Osteoblast (primary cell): ENCODE measurements around the gene SSU72. TPM values are rescaled to one million over a fixed set of nuclear protein-coding genes. Genes with fewer than 3 reads are reported as not detected.

Experiments used
- DNase-seq: peaks from one replicate; pipeline ENCODE4 v3.0.0; 2011; ENCODE audit warnings: low spot score, mixed read lengths; ENCODE audit not compliant: insufficient read length; ENCODE audit errors: missing footprints
- H2AFZ ChIP-seq: 2 replicates; pipeline ENCODE4 v1.6.0; 2011; ENCODE audit warnings: mild to moderate bottlenecking, low read length
- H3K27ac ChIP-seq: 2 replicates; pipeline ENCODE4 v1.5.1; 2011; ENCODE audit warnings: mild to moderate bottlenecking, low read depth, low read length, moderate library complexity
- H3K27me3 ChIP-seq: 2 replicates; pipeline ENCODE4 v1.6.0; 2012; ENCODE audit warnings: mild to moderate bottlenecking, control low read depth, inconsistent platforms, low read length, moderate library complexity; ENCODE audit not compliant: insufficient read depth
- H3K36me3 ChIP-seq: 2 replicates; pipeline ENCODE4 v1.5.1; 2011; ENCODE audit warnings: mild to moderate bottlenecking, low read length, control low read depth, moderate library complexity; ENCODE audit not compliant: insufficient read depth
- H3K4me1 ChIP-seq: 2 replicates; pipeline ENCODE4 v1.5.1; 2011; ENCODE audit warnings: mild to moderate bottlenecking, low read length, control low read depth, moderate library complexity; ENCODE audit not compliant: insufficient read depth
- H3K4me2 ChIP-seq: 2 replicates; pipeline ENCODE4 v1.6.0; 2011; ENCODE audit warnings: mild to moderate bottlenecking, low read length; ENCODE audit not compliant: insufficient read depth
- H3K4me3 ChIP-seq: fragments of 200-600 bp; sonication (generic); 3 replicates; pipeline ENCODE4 v1.5.1; 2012; ENCODE audit warnings: mild to moderate bottlenecking, low read length, inconsistent platforms; ENCODE audit not compliant: insufficient read depth
- H3K79me2 ChIP-seq: 2 replicates; pipeline ENCODE4 v1.6.0; 2012; ENCODE audit warnings: mild to moderate bottlenecking, low read length, control low read depth, inconsistent platforms; ENCODE audit not compliant: insufficient read depth
- H3K9me3 ChIP-seq: 2 replicates; pipeline ENCODE4 v1.5.1; 2011; ENCODE audit warnings: low read depth, low read length, control low read depth
- H4K20me1 ChIP-seq: 2 replicates; pipeline ENCODE4 v1.6.0; 2012; ENCODE audit warnings: mild to moderate bottlenecking, low read length, control low read depth; ENCODE audit not compliant: insufficient read depth
- CTCF ChIP-seq: IDR thresholded peaks from 2 replicates; pipeline ENCODE4 v1.5.1; 2011; ENCODE audit warnings: mild to moderate bottlenecking, low read depth, low read length, moderate library complexity; ENCODE audit errors: extremely low read depth
- total RNA-seq: library from RNA; depleted of rRNA; stranded (reverse); fragments of >200 nt; gene quantifications from 2 replicates; pipeline ENCODE4 v1.2.3, GENCODE V29; 2012

Gene SSU72
- total RNA-seq, 1 donor, result 73.1 TPM

GRCh38 chr1:1552263-1552639, 22.4 kb downstream of the SSU72 start:
- H3K9me3 ChIP-seq, result no peaks in the 10 kb centered on the region
- no peaks in the 10 kb centered on the region for H3K27me3 ChIP-seq
- H3K79me2 ChIP-seq, result peaks cover 37% of the 10 kb centered on the region
- no peak overlapping the region for H2AFZ ChIP-seq
- H3K4me3 ChIP-seq, result no peak overlapping the region
- H3K4me2 ChIP-seq, result no peak overlapping the region
- H3K27ac ChIP-seq, result no peak overlapping the region
- peaks cover 2% of the 10 kb centered on the region for H3K36me3 ChIP-seq
- peaks cover 11% of the 10 kb centered on the region for H3K4me1 ChIP-seq
- peaks cover 35% of the 10 kb centered on the region for H4K20me1 ChIP-seq
- TF ChIP-seq CTCF, result no peak
- peak; percentile 27 for DNase-seq

GRCh38 chr1:1551524-1552262, 23.0 kb downstream of the SSU72 start:
- peaks cover 11% of the 10 kb centered on the region for H3K4me1 ChIP-seq
- H3K79me2 ChIP-seq, result peaks cover 36% of the 10 kb centered on the region
- H3K4me3 ChIP-seq, result no peak overlapping the region
- DNase-seq, result peak; percentile 73
- no peaks in the 10 kb centered on the region for H3K9me3 ChIP-seq
- H3K27ac ChIP-seq, result peak overlapping the region; percentile 17
- peaks cover 34% of the 10 kb centered on the region for H4K20me1 ChIP-seq
- no peak overlapping the region for H2AFZ ChIP-seq
- H3K27me3 ChIP-seq, result no peaks in the 10 kb centered on the region
- H3K36me3 ChIP-seq, result peaks cover 2% of the 10 kb centered on the region
- no peak overlapping the region for H3K4me2 ChIP-seq
- no peak for TF ChIP-seq CTCF

GRCh38 chr1:1550591-1551432, 23.9 kb downstream of the SSU72 start:
- peaks cover 35% of the 10 kb centered on the region for H3K79me2 ChIP-seq
- no peaks in the 10 kb centered on the region for H3K9me3 ChIP-seq
- peaks cover 11% of the 10 kb centered on the region for H3K4me1 ChIP-seq
- H3K27me3 ChIP-seq, result no peaks in the 10 kb centered on the region
- no peak overlapping the region for H3K4me2 ChIP-seq
- peak overlapping the region; percentile 17 for H3K27ac ChIP-seq
- peak; percentile 69 for TF ChIP-seq CTCF
- H3K36me3 ChIP-seq, result peaks cover 2% of the 10 kb centered on the region
- peak; percentile 95 for DNase-seq
- H4K20me1 ChIP-seq, result peaks cover 32% of the 10 kb centered on the region
- no peak overlapping the region for H3K4me3 ChIP-seq
- H2AFZ ChIP-seq, result no peak overlapping the region

GRCh38 chr1:1550087-1550486, 24.6 kb downstream of the SSU72 start:
- no peak overlapping the region for H3K4me3 ChIP-seq
- H4K20me1 ChIP-seq, result peaks cover 25% of the 10 kb centered on the region
- H3K4me2 ChIP-seq, result no peak overlapping the region
- H3K27me3 ChIP-seq, result no peaks in the 10 kb centered on the region
- H3K4me1 ChIP-seq, result peaks cover 10% of the 10 kb centered on the region
- no peaks in the 10 kb centered on the region for H3K9me3 ChIP-seq
- peak overlapping the region; percentile 17 for H3K27ac ChIP-seq
- H3K36me3 ChIP-seq, result peaks cover 2% of the 10 kb centered on the region
- H2AFZ ChIP-seq, result no peak overlapping the region
- no peak for TF ChIP-seq CTCF
- no peak for DNase-seq
- H3K79me2 ChIP-seq, result peaks cover 31% of the 10 kb centered on the region
